ENCODE measurements around the gene FAAP100.
A peak's percentile ranks its signal among the peaks of the same experiment; 100 is the strongest.
"Not testable (repeated sequence)": the region's sequence is repeated elsewhere in the genome, so short reads cannot be mapped to it uniquely, and the experiment has no call there.

Gene FAAP100

GRCh38 chr17:81552244-81553017 is at the start of gene FAAP100:
FAAP100 (minus strand) TSS chr17:81552353; CDS start chr17:81552330, 23 bp downstream.
- peak; percentile 78 to 80 for DNase-seq

- peak; percentile 41 to 69 for DNase-seq
Measured at GRCh38 chr17:81601525-81602120, 49.5 kb upstream of the FAAP100 start.

GRCh38 chr17:81599719-81600486 is 47.8 kb upstream of the FAAP100 start:
- no peak for DNase-seq

DNA sequence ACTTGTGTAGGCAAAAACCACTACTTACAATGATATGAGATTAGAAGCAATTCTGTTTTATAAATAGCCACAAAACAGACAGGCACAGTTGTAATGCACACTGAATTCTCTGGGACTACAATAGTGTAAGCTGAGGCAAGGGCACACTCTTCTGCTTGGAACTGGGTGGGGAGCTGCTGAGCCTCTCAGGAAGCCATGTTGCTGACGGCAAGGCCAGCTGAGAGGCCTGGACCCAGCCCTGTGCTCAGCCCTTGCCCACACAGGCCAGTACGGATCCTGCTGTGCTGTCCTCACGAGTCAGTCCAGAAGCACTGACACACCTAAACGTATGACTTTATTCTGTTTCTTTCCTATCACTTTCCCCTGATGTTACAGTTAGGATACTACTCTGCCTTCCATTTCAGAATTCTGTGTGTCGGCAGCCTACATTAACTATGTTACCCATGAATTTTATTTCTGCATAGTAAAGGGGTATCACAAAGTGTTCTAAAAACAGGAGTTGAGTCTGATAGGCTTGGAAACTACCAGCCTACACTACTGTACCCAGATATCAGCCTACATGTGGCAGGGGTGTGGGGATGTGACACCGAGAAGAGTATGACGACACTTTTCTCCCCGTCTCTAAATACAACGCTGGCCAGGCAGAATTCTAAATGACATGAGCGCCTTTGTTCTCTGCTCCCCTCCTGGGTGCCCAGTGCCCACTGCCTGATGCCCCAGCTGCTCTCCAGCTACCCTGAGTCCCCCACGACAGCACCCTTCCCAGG is 41.1 kb upstream of the FAAP100 start:
- no peak for DNase-seq

GRCh38 chr17:81591971-81592370 is 39.8 kb upstream of the FAAP100 start:
- DNase-seq: no peak

DNA sequence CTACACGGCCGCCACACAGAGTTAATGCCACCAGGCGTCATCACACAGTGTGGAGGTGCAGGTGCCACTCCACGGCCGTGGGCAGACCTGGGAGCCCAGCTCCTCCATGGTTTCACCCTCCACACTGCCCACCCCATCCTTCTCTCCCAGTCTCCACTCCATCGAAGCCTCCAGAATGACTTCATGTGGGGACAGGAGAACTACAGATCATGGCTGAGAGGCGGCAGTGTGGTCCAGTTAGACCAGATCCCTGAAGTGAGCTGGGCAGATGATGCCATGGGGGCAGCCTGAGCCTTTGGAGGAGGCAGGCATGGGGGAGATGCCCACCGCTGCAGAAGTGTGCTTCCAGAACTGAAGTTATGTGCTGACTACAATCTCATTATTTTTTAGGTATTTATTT is 38.0 kb upstream of the FAAP100 start:
- no peak for DNase-seq

- no peak for DNase-seq
Measured at GRCh38 chr17:81589612-81590011, 37.5 kb upstream of the FAAP100 start.

- no peak for DNase-seq
Measured at GRCh38 chr17:81586096-81586495, 33.9 kb upstream of the FAAP100 start.

GRCh38 chr17:81584771-81585170 is 32.6 kb upstream of the FAAP100 start:
- DNase-seq: not testable (repeated sequence)

- DNase-seq: no peak
Measured at GRCh38 chr17:81583589-81584342, 31.6 kb upstream of the FAAP100 start.

DNA sequence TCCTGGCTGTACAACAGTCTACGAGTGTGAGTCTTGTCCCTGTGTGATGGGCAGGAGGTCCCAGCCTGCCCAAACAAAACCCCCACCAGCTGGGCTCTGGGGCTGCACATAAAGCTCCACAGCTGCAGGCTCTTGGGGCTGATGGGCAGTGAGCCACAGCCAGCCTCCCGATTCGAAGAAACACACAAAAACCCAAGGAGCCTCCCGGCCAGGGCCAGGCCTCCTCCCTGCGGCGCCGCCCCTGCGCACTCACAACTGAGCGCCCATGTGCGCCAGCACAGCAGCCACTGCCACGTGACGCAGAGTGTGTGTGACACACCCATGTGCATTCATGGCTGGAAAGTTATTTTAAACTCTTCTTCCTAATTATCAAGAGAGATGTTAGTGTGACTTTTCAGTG is 30.6 kb upstream of the FAAP100 start:
- DNase-seq: no peak

GRCh38 chr17:81582341-81582740 is 30.2 kb upstream of the FAAP100 start:
- DNase-seq: no peak

GRCh38 chr17:81581758-81582157 is 29.6 kb upstream of the FAAP100 start:
- no peak for DNase-seq

DNA sequence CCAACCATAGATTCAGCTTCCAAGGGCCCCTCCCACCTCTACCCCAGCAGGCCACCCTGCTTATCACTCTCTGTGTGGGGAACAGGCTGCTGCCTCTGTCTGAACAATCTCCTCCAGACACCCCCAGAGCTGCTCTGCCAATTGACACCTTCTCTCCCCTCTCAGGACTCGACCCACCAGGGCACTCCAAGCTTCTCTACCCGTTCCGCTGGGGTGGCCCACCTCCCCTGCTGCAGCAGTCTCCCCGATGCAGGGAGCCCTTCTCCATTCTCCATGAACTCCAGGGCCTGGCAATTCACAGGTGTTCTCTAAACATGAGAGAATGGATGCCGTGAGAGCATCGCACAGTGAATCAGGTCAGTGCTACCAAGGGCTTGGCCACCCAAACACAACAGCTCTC is 28.3 kb upstream of the FAAP100 start:
- no peak for DNase-seq

DNA sequence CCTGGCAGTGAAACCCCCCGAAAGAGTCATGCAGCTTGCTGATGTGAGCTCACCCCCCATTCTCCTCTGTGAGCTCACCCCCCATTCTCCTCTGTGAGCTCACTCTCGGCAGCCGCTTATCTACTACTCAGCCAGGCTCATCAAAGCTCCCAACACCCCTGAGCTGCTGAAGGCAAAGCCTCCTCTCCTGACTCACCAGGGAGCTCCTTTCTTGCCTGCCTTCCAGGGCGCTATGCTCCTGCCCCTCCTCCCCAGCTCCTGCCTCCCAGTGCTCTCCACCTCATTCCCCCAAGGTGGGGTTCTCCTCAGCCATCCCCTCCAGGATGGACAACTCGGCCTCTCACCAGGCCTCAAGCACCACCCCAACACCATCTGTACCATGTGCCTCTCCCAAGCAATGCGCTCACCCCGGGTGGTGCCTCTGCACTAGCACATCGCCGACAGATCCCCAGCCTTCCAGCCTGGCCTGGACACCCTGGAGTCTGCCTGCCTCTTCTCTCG is 27.7 kb upstream of the FAAP100 start:
- DNase-seq: no peak

DNA sequence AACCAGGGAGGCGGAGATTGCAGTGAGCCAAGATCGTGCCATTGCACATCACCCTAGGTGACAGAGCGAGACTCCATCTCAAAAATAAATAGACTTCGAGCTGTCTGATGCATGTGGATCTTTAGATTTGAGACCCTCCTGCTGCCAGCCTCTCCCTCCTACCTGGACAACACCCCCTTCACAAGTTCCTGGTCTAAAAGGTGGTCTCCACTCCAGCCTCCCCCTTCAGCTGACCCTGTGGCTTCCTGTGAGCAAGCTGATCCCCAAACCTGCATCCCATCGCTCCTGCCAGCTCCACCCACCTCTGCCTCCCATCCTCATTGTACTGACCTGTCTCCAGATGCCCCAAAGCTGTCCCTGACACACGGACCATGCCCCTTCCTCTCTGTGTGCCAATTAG is 27.1 kb upstream of the FAAP100 start:
- no peak for DNase-seq

DNA sequence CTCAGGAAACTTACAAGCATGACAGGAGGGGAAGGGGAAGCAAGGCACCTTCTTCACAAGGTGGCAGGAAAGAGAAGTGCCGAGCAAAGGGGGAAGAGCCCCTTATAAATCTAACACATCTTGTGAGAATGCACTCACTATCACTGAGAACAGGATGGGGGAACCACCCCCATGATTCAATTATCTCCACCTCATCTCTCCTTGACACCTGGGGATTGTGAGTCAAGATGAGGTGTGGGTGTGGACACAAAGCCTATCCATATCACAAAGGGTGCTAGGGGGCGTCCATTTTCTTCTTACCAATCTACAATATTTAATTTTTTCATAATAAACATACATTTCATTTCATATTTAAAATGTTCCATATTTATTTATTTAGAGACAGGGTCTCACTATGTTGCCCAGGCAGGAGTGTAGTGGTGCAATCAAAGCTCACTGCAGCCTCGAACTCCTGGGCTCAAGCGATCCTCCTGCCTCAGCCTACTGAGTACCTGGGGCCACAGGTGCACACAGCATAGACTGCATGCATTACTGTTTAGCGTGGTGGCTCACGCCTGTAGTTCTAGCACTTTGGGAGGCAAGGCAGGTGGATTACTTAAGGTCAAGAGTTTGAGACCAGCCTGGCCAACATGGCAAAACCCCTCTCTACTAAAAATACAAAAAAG is 26.5 kb upstream of the FAAP100 start:
- DNase-seq: no peak

DNA sequence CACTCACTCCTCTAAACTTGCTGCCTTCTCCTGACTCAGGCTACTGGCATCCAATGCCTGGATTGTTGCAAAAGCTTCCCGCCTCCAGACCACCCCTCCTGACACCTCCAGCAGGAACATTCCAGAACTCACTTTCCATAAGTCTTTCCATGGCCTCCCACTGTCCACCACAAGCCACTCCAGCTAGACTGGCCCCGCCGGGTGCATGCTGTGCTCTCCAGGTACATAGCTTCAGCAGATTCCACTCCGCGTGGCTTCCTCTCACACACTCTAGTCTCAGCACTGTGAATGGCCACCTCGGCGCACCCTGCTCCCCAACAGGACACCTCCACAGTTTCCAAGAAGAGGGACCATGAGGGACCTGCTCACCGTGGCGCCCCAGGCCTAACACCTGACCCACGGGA is 25.9 kb upstream of the FAAP100 start:
- no peak for DNase-seq

DNA sequence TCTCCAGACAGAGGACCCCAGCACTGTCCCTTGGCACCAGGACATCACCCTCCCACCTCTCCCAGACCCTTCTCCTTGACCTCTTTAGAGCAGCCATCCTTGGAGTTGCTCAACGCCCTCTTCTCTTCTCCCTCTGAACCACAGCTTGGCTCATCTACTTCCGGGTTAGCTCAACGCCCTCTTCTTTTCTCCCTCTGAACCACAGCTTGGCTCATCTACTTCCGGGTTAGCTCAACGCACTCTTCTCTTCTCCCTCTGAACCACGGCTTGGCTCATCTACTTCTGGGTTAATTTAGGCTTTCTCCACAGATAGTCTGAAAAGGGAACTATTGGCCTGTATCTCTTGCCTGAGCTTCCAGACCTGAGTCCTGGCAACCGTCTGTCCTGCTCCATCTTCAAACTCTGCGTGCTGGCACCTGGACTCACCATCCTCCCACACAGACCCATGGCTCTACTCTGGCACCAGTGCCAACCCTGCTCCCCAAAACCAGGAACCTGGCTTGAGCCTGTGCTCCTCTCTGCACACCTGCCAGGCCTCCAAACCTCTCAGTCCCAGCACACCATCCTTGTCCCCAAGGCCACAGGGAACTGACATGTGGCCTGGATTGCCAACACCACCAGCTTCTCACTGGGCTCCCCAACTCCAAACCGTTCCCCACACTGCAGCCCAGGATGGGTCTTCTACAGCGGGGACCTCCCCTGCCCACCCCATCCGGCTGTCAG is 25.3 kb upstream of the FAAP100 start:
- peak; percentile 59 to 81 for DNase-seq

DNA sequence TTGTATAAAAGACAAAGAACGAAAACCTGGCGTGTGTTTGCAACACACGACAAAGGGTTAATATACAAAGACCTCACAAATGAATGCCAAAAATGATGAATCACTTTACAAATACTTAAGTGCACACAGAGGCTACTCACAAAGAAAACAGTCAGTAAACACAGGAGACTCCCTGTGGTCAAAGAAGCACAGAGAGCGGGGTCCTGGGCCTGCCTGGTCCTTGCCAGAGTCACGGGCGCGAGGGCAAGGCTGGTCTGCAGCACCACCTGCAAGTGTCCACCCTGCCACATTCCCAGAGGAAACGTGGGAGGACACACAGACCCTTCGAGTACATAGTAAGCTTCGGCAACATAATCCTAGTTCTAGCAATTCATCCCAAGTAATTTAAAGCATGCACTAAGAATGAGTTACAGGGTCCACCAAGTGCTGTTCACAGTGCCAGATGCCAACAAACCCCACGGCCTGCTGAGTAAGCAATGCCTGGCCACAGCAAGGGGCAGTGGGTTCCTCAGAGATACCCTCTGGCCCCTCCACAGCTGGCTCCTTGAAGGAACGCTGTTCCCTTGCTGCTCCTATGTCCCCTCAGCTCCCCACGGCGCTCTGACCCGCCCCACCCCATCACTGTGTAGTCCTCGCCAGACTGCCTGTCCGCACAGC is 24.6 kb upstream of the FAAP100 start:
- no peak for DNase-seq

Measured in SHP77 (cell line).